Esophagus muscularis mucosa (tissue), 4 donors: ENCODE measurements around the gene TMEM109.

Experiments
- CTCF ChIP-seq, 3 experiments: fragments of 200-600 bp in 2 of 3; fragments of 450-650 bp in 1 of 3; sonication (generic) in 2 of 3; IDR thresholded peaks; one replicate each; pipeline ENCODE4 v1.5.1; 2017 to 2019; ENCODE audit warnings: antibody characterized with exemption in 3 of 3, mild to moderate bottlenecking in 2 of 3, moderate library complexity in 1 of 3
- EP300 ChIP-seq: sonication (generic); formaldehyde crosslinking; IDR thresholded peaks from one replicate; pipeline ENCODE4 v1.6.1; 2017; ENCODE audit warnings: antibody characterized with exemption
- POLR2A ChIP-seq: fragments of 450-650 bp; IDR thresholded peaks from one replicate; pipeline ENCODE4 v1.6.1; 2017; ENCODE audit warnings: antibody characterized with exemption, moderate library complexity, mild to moderate bottlenecking, low read depth
- POLR2AphosphoS5 ChIP-seq, 2 donors: sonication (generic); formaldehyde crosslinking; IDR thresholded peaks; one replicate each; pipeline ENCODE4 v1.6.1; 2017; ENCODE audit warnings: antibody characterized with exemption in 2 of 2

- TF ChIP-seq CTCF (IDR thresholded peaks at IDR 0.05) (no peak), POLR2A (no peak), POLR2AphosphoS5 (IDR thresholded peaks at IDR 0.05) (no peak), EP300 (no peak)
Measured at GRCh38 chr11:60934790-60935605, 21.0 kb downstream of the TMEM109 start.
